Left lung (tissue), 10 donors: Measurements from ENCODE around the gene TMBIM6. TPM values are rescaled to one million over a fixed set of nuclear protein-coding genes. Genes with fewer than 3 reads are reported as not detected.

Experiments used
- ATAC-seq: fragments of 200-7000 bp; cut with Tn5 transposase; one replicate; pipeline ENCODE4 v1.9.1; 2020; ENCODE audit warnings: moderate library complexity
- DNase-seq, 4 donors: peaks; one replicate each; pipeline ENCODE4 v3.0.0-alpha.2; 2013 to 2020
- H3K27ac ChIP-seq, 2 donors: fragments of 200-600 bp; sonication (generic) in 1 of 2; one replicate each; pipeline versions ENCODE4 v1.5.0 to v1.8.0; 2020 to 2021
- H3K27me3 ChIP-seq, 2 donors: fragments of 200-600 bp; sonication (generic) in 1 of 2; one replicate each; pipeline versions ENCODE4 v1.5.0 to v1.8.0; 2020 to 2021
- H3K36me3 ChIP-seq, 2 donors: fragments of 200-600 bp; sonication (generic) in 1 of 2; one replicate each; pipeline versions ENCODE4 v1.5.0 to v1.8.0; 2020 to 2021
- H3K4me1 ChIP-seq, 2 donors: fragments of 200-600 bp; one replicate each; pipeline ENCODE4 v1.8.0; 2021
- H3K4me3 ChIP-seq, 2 donors: fragments of 200-600 bp; sonication (generic) in 1 of 2; one replicate each; pipeline versions ENCODE4 v1.5.0 to v1.8.0; 2020 to 2021; ENCODE audit warnings: mild to moderate bottlenecking in 1 of 2
- H3K9me3 ChIP-seq, 2 donors: fragments of 200-600 bp; sonication (generic) in 1 of 2; one replicate each; pipeline versions ENCODE4 v1.5.0 to v1.8.0; 2020 to 2021
- CTCF ChIP-seq, 2 donors: fragments of 200-600 bp; sonication (generic) in 1 of 2; IDR thresholded peaks; one replicate each; pipeline versions ENCODE4 v1.5.0 to v1.8.0; 2021; ENCODE audit warnings: antibody characterized with exemption in 2 of 2
- intact Hi-C, 2 donors: fragments of 100-400 bp; cut with DNase I; formaldehyde crosslinking; loops; one replicate each; pipeline versions ENCODE4 v1.11.2 to v1.14.2; 2022
- polyA plus RNA-seq, 6 donors: library from polyadenylated mRNA; unstranded; fragments of 120-200 nt; gene quantifications; one replicate each; pipeline ENCODE4 v1.2.1, GENCODE V29; 2013; ENCODE audit not compliant: insufficient read length in 6 of 6
- total RNA-seq, 2 donors: library from RNA; stranded (reverse); fragmentation: NEBNext Ultra II Directional; extraction: Animal tissue kit (Norgen Biotek cat#: 25700); gene quantifications; one replicate each; pipeline ENCODE4 v1.2.1, GENCODE V29; 2021
- donor health status: DM: no; HTN: yes; CAD: no.
- donor health status: DM: no; HTN: no; CAD: no.

The TMBIM6 gene
- total and polyA plus RNA-seq, 8 donors, result 422 to 876 (median 493) TPM

DNA sequence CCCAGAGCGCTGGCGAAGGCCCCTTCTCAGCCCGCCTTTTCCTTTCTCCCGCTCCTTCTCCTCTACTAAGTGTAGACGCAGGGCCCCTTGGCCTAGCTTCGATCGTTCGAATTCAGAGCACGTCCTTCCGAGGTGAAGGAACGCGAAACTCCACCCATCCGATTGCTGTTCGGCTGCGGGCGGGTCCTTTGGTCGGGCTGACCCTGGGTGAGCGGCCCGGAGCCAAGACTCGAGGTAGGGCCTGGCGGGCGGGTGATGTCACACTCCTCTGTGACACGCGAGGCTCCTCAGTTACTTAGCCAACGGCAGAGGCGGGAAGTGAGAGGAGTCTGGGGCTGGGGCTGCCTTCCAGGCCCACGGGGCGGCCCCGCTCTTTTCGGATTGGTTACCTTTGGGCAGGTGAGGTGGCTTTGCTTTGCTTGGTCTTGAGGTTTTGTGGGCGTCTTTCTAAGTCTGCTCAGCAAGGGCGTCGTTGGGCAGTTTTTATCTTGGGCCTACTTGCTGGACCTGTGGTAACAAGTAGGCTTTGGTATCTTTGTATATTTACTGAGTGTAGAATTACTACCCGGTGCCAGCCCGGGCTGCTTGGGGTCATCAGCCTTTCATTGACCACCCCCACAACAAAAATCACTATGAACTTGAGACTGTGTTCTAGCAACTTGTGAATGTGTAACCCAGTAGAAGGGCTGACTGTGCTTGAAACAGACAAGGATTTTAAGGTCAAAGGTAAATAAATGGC is 694 bp downstream of the TMBIM6 start:
- Histone ChIP-seq H3K27me3 (no peaks in the 10 kb centered on the region), H3K36me3 (no peaks in the 10 kb centered on the region), H3K4me1 (peaks cover 25 to 54% of the 10 kb centered on the region in 2 donors), H3K4me3 (peak overlapping the region; percentile 56 to 80), H3K27ac (peak overlapping the region; percentile 97 to 98), H3K9me3 (no peaks in the 10 kb centered on the region)
- TF ChIP-seq CTCF (IDR thresholded peaks at IDR 0.05), result no peak
- peak; percentile 80 for ATAC-seq
- DNase-seq, result peak in 3 of 4 donors; percentile 74 to 95 (median 90)
- intact Hi-C loops, result no loop called here

GRCh38 chr12:49744363-49744885 is 3.1 kb downstream of the TMBIM6 start:
- ATAC-seq (no peak), DNase-seq (no peak)
- H3K36me3 ChIP-seq, result peaks cover 0 to 10% of the 10 kb centered on the region in 2 donors
- H3K4me1 ChIP-seq, result peaks cover 38 to 77% of the 10 kb centered on the region in 2 donors
- H3K4me3 ChIP-seq, result no peak overlapping the region
- intact Hi-C loops, result no loop called here
- H3K27ac ChIP-seq, result no peak overlapping the region
- no peak for TF ChIP-seq CTCF (IDR thresholded peaks at IDR 0.05)
- H3K27me3 ChIP-seq, result no peaks in the 10 kb centered on the region
- no peaks in the 10 kb centered on the region for H3K9me3 ChIP-seq

DNA sequence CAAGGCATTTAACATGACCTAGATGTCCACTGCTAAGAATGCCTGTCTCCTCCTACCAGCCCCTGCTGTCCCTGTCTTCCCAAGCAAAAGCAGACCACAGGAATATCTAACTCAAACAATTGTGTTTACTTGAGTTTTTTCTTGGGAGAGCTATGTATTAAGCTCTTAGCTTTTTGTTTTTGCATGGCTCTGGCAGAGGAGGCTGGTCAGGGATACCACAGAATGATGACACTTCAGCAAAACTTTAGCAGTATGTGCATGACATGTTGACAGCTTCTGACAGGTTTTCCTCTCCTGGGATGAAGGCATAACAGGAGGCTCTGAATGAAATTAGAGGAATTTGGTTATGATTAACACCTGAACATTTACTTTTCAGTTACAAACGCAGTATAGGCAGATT is 6.9 kb downstream of the TMBIM6 start:
- Histone ChIP-seq H3K4me3 (no peak overlapping the region), H3K27ac (peak overlapping the region in 1 of 2 donors; percentile 34), H3K9me3 (no peaks in the 10 kb centered on the region), H3K4me1 (peaks cover 49 to 100% of the 10 kb centered on the region in 2 donors), H3K27me3 (no peaks in the 10 kb centered on the region), H3K36me3 (peaks cover 3 to 24% of the 10 kb centered on the region in 2 donors)
- no peak for TF ChIP-seq CTCF (IDR thresholded peaks at IDR 0.05)
- ATAC-seq, result peak; percentile 18
- intact Hi-C loops, result no loop called here
- no peak for DNase-seq

DNA sequence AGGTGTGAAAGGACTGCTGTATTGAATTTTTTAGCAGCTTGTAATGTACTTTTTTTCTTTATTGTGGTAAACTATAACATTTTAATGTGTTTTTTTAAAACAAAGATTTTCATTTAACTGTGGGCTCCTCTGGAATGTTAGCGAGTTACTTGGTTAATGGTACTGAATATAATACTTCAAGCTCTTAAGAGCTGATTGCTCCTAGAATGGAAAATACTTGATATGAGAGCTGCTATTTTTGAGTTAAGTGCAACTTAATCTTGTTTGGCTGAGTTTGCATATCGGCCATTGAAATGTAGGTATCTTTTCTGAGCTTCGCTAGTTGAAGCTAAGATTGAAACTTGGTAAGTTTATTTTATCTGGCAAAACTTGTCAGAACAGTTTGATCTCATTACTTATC is 7.4 kb downstream of the TMBIM6 start:
- Histone ChIP-seq H3K27ac (peak overlapping the region in 1 of 2 donors; percentile 36), H3K4me3 (no peak overlapping the region), H3K36me3 (peaks cover 3 to 29% of the 10 kb centered on the region in 2 donors), H3K4me1 (peaks cover 48 to 100% of the 10 kb centered on the region in 2 donors), H3K9me3 (no peaks in the 10 kb centered on the region), H3K27me3 (no peaks in the 10 kb centered on the region)
- ATAC-seq, result peak; percentile 66
- TF ChIP-seq CTCF (IDR thresholded peaks at IDR 0.05), result no peak
- DNase-seq, result peak in 1 of 4 donors; percentile 13
- intact Hi-C loops, result no loop called here
